ENCODE results near the gene GDPD5. TPM values are rescaled to one million over a fixed set of nuclear protein-coding genes. Genes with fewer than 3 reads are reported as not detected.

The GDPD5 gene
- polyA plus RNA-seq, 6 donors from 2014 or later, result 0.62 to 8.2 (median 2.2) TPM; not detected in 1

GRCh38 chr11:75440960-75441803 lies 84.6 kb downstream of the GDPD5 start:
- H3K4me1 Mint-ChIP-seq, result peaks cover 0 to 3% (median 0%) of the 10 kb centered on the region in 3 donors
- H3K9me3 Mint-ChIP-seq, result no peaks in the 10 kb centered on the region

GRCh38 chr11:75439495-75440120 lies 86.1 kb downstream of the GDPD5 start:
- no peaks in the 10 kb centered on the region for H3K4me1 Mint-ChIP-seq
- H3K4me3 Mint-ChIP-seq, result no peak overlapping the region
- no peak for ATAC-seq (ENCODE audit: low read depth in 2 of 2)
- no peaks in the 10 kb centered on the region for H3K9me3 Mint-ChIP-seq
- no peaks in the 10 kb centered on the region for H3K36me3 Mint-ChIP-seq
- no peak overlapping the region for H3K27ac Mint-ChIP-seq
- DNase-seq, result no peak
- peaks cover 15 to 47% (median 15%) of the 10 kb centered on the region in 3 donors for H3K27me3 Mint-ChIP-seq

More at GRCh38 chr11:75440960-75441803, 84.6 kb downstream of the GDPD5 start:
- no peak overlapping the region for H3K4me3 Mint-ChIP-seq
- no peaks in the 10 kb centered on the region for H3K36me3 Mint-ChIP-seq
- H3K27me3 Mint-ChIP-seq, result peaks cover 11 to 39% (median 14%) of the 10 kb centered on the region in 3 donors
- DNase-seq (no peak), ATAC-seq (ENCODE audit: low read depth in 2 of 2) (no peak)
- H3K27ac Mint-ChIP-seq, result no peak overlapping the region

GRCh38 chr11:75439026-75439425 lies 86.7 kb downstream of the GDPD5 start:
- peak overlapping the region in 1 of 8 donors; percentile 5 for H3K4me3 Mint-ChIP-seq
- peaks cover 15 to 47% (median 21%) of the 10 kb centered on the region in 3 donors for H3K27me3 Mint-ChIP-seq
- no peaks in the 10 kb centered on the region for H3K36me3 Mint-ChIP-seq
- no peaks in the 10 kb centered on the region for H3K9me3 Mint-ChIP-seq
- H3K27ac Mint-ChIP-seq, result peak overlapping the region in 1 of 6 donors; percentile 33
- ATAC-seq (ENCODE audit: low read depth in 2 of 2) (no peak), DNase-seq (no peak)
- H3K4me1 Mint-ChIP-seq, result no peaks in the 10 kb centered on the region

GRCh38 chr11:75437966-75438659 lies 87.6 kb downstream of the GDPD5 start:
- Mint-ChIP-seq H3K4me1 (no peaks in the 10 kb centered on the region), H3K27ac (no peak overlapping the region), H3K9me3 (no peaks in the 10 kb centered on the region), H3K27me3 (peaks cover 19 to 55% (median 30%) of the 10 kb centered on the region in 3 donors), H3K36me3 (no peaks in the 10 kb centered on the region), H3K4me3 (no peak overlapping the region)
- no peak for DNase-seq
- no peak for ATAC-seq (ENCODE audit: low read depth in 2 of 2)

- no peak for DNase-seq
- H3K27me3 Mint-ChIP-seq, result peaks cover 24 to 68% (median 43%) of the 10 kb centered on the region in 3 donors
- no peak overlapping the region for H3K27ac Mint-ChIP-seq
- no peak overlapping the region for H3K4me3 Mint-ChIP-seq
- no peak for ATAC-seq (ENCODE audit: low read depth in 2 of 2)
- no peaks in the 10 kb centered on the region for H3K4me1 Mint-ChIP-seq
- no peaks in the 10 kb centered on the region for H3K9me3 Mint-ChIP-seq
- no peaks in the 10 kb centered on the region for H3K36me3 Mint-ChIP-seq
Measured at GRCh38 chr11:75436806-75437205, 88.9 kb downstream of the GDPD5 start.

GRCh38 chr11:75435571-75435925 lies 90.2 kb downstream of the GDPD5 start:
- ATAC-seq (ENCODE audit: low read depth in 2 of 2) (no peak), DNase-seq (no peak)
- Mint-ChIP-seq H3K27ac (no peak overlapping the region), H3K4me3 (no peak overlapping the region), H3K36me3 (no peaks in the 10 kb centered on the region), H3K27me3 (peaks cover 37 to 75% (median 56%) of the 10 kb centered on the region in 3 donors), H3K4me1 (peaks cover 6 to 11% (median 8%) of the 10 kb centered on the region in 3 donors), H3K9me3 (peaks cover 0 to 1% (median 0%) of the 10 kb centered on the region in 7 donors)

GRCh38 chr11:75434886-75435570 lies 90.7 kb downstream of the GDPD5 start:
- Mint-ChIP-seq H3K27me3 (peaks cover 38 to 77% (median 58%) of the 10 kb centered on the region in 3 donors), H3K4me3 (no peak overlapping the region), H3K9me3 (peaks cover 0 to 2% (median 0%) of the 10 kb centered on the region in 7 donors)

GRCh38 chr11:75434051-75434450 lies 91.7 kb downstream of the GDPD5 start:
- Mint-ChIP-seq H3K27ac (no peak overlapping the region), H3K36me3 (peaks cover 0 to 5% of the 10 kb centered on the region in 2 donors), H3K9me3 (peaks cover 0 to 5% (median 3%) of the 10 kb centered on the region in 7 donors), H3K4me3 (no peak overlapping the region), H3K4me1 (peaks cover 13 to 17% (median 15%) of the 10 kb centered on the region in 3 donors), H3K27me3 (peaks cover 43 to 81% (median 64%) of the 10 kb centered on the region in 3 donors)
- ATAC-seq (ENCODE audit: low read depth in 2 of 2) (no peak), DNase-seq (no peak)

More at GRCh38 chr11:75434886-75435570, 90.7 kb downstream of the GDPD5 start:
- DNase-seq, result no peak
- ATAC-seq (ENCODE audit: low read depth in 2 of 2), result no peak
- no peak overlapping the region for H3K27ac Mint-ChIP-seq
- peaks cover 8 to 12% (median 10%) of the 10 kb centered on the region in 3 donors for H3K4me1 Mint-ChIP-seq
- H3K36me3 Mint-ChIP-seq, result no peaks in the 10 kb centered on the region

- H3K27ac Mint-ChIP-seq, result no peak overlapping the region
- H3K4me3 Mint-ChIP-seq, result no peak overlapping the region
- DNase-seq (no peak), ATAC-seq (ENCODE audit: low read depth in 2 of 2) (no peak)
- H3K36me3 Mint-ChIP-seq, result peaks cover 0 to 9% of the 10 kb centered on the region in 2 donors
- H3K27me3 Mint-ChIP-seq, result peaks cover 47 to 81% (median 64%) of the 10 kb centered on the region in 3 donors
- H3K9me3 Mint-ChIP-seq, result peaks cover 0 to 9% (median 3%) of the 10 kb centered on the region in 7 donors
- peaks cover 18 to 21% (median 21%) of the 10 kb centered on the region in 3 donors for H3K4me1 Mint-ChIP-seq
Measured at GRCh38 chr11:75433443-75433842, 92.3 kb downstream of the GDPD5 start.

- Mint-ChIP-seq H3K4me3 (peak within 1 kb of the TSS in 1 of 8 donors; percentile 56), H3K4me1 (peaks cover 22 to 26% (median 24%) of the 10 kb centered on the region in 3 donors), H3K27me3 (peaks cover 52 to 85% (median 65%) of the 10 kb centered on the region in 3 donors), H3K9me3 (peaks cover 0 to 9% (median 3%) of the 10 kb centered on the region in 7 donors), H3K36me3 (peaks cover 0 to 9% of the 10 kb centered on the region in 2 donors), H3K27ac (no peak within 1 kb of the TSS)
- ATAC-seq (ENCODE audit: low read depth in 2 of 2), result no peak
- DNase-seq, result no peak
Measured at GRCh38 chr11:75432911-75433321, 92.8 kb downstream of the GDPD5 start, which contains the start of gene KLHL35. KLHL35 (minus strand) TSS chr11:75433203; CDS start chr11:75430629, 2,574 bp downstream.

GRCh38 chr11:75431533-75432525 lies 93.9 kb downstream of the GDPD5 start:
- ATAC-seq (ENCODE audit: low read depth in 2 of 2) (no peak), DNase-seq (no peak)
- H3K36me3 Mint-ChIP-seq, result peaks cover 0 to 9% of the 10 kb centered on the region in 2 donors
- H3K4me3 Mint-ChIP-seq, result peak overlapping the region; percentile 56 to 87 (median 66)
- peaks cover 52 to 82% (median 72%) of the 10 kb centered on the region in 3 donors for H3K27me3 Mint-ChIP-seq
- H3K9me3 Mint-ChIP-seq, result peaks cover 0 to 9% (median 3%) of the 10 kb centered on the region in 7 donors
- H3K4me1 Mint-ChIP-seq, result peaks cover 22 to 26% (median 24%) of the 10 kb centered on the region in 3 donors
- H3K27ac Mint-ChIP-seq, result no peak overlapping the region
